H1 (cell line): Measurements from ENCODE around the gene SUSD1. TPM values are rescaled to one million over a fixed set of nuclear protein-coding genes. Genes with fewer than 3 reads are reported as not detected.

Source experiments
- ATF2 ChIP-seq: IDR thresholded peaks from 2 replicates; pipeline ENCODE4 v1.6.1; 2012; ENCODE audit warnings: low read length, inconsistent platforms
- CTBP2 ChIP-seq: IDR thresholded peaks from 2 replicates; pipeline ENCODE4 v1.7.0; 2011; ENCODE audit warnings: borderline replicate concordance, mild to moderate bottlenecking, moderate library complexity, mixed read lengths, low read length; ENCODE audit not compliant: insufficient read depth, insufficient read length
- KDM4A ChIP-seq: IDR thresholded peaks from one replicate; pipeline ENCODE4 v1.7.1; 2012; ENCODE audit warnings: low read depth, mild to moderate bottlenecking, moderate library complexity, low read length, inconsistent platforms; ENCODE audit not compliant: severe bottlenecking
- SP4 ChIP-seq: IDR thresholded peaks from 2 replicates; pipeline ENCODE4 v1.6.1; 2012; ENCODE audit warnings: low read length, inconsistent platforms
- TEAD4 ChIP-seq: IDR thresholded peaks from 2 replicates; pipeline ENCODE4 v1.6.1; 2012; ENCODE audit warnings: low read depth, low read length, inconsistent platforms, mixed read lengths
- polyA plus RNA-seq, 7 experiments: library from polyadenylated mRNA; depleted of rRNA in 3 of 7; stranded (reverse) in 5 of 7; unstranded in 2 of 7; fragments of >200 nt in 5 of 7; fragments of 200-250 nt in 2 of 7; gene quantifications; 1 replicate in 5 of 7; 2 replicates in 1 of 7; 4 replicates in 1 of 7; pipeline versions ENCODE4 v1.2.1 to v1.2.3, GENCODE V29; 2011 to 2013; ENCODE audit warnings: missing spikeins in 2 of 7, mixed read lengths in 2 of 7
- total RNA-seq: library from RNA; stranded (reverse); fragmentation: NEBNext Ultra II Directional; extraction: Animal tissue kit (Norgen Biotek cat#: 25700); gene quantifications from 2 replicates; pipeline ENCODE4 v1.2.1, GENCODE V29; 2021

The SUSD1 gene
- total and polyA plus RNA-seq, 2 of the 8 experiments (the other 6 are each of a cell fraction or from before 2014, with no cell fraction given) = 2.8 to 7.2 TPM

GRCh38 chr9:112041536-112042243, 133.4 kb downstream of the SUSD1 start (continued):
- TF ChIP-seq TEAD4 = peak; percentile 95
- peak; percentile 62; the same call in 1 of the 2 replicates for TF ChIP-seq ATF2
- no peak for TF ChIP-seq KDM4A
- no peak for TF ChIP-seq SP4
- no peak for TF ChIP-seq CTBP2
